DMS79 treated with DMSO at 0.1 percent for 48 hours (cell line): ENCODE measurements around the gene DIAPH3.
A peak's percentile ranks its signal among the peaks of the same experiment; 100 is the strongest.
"Not testable (repeated sequence)": the region's sequence is repeated elsewhere in the genome, so short reads cannot be mapped to it uniquely, and the experiment has no call there.

Source experiments
- DNase-seq: peaks from one replicate; lab custom pipeline; 2025; lab: John Stamatoyannopoulos, UW

Gene DIAPH3

GRCh38 chr13:60163478-60164233, at the start of gene DIAPH3:
Gene DIAPH3, minus strand, starts transcription at chr13:60163928. Its CDS starts 162 bp downstream, at chr13:60163766.
- peak; percentile 80 for DNase-seq

DNA sequence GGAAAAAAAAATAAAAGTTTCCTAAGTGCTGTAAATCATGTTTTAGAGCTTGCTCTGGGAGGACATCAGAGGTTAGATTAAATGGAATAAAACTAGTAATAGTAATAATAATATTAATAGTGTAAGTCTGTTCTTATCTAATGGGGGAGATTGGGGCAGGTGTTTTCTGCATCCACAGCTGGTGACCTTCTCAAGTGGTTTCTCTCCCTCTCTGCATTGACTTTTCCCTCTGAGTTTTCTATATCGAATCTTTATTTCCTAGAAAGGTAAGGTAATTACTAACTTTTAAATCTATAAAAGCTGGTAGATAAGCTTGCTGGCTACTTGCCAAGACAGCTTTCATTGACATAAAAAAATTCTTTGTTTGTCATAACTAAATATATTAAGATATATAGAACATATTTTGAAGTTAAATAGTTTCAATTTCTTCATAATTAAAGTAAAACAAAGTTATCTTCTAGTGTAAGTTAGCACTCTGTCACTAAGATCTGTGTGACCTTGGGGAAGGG, 49.6 kb upstream of the DIAPH3 start:
- no peak for DNase-seq

- DNase-seq, result no peak
Measured at GRCh38 chr13:60211548-60211947, 47.8 kb upstream of the DIAPH3 start.

GRCh38 chr13:60210510-60211330, 47.0 kb upstream of the DIAPH3 start:
- no peak for DNase-seq

- not testable (repeated sequence) for DNase-seq
Measured at GRCh38 chr13:60205499-60205898, 41.8 kb upstream of the DIAPH3 start.

- no peak for DNase-seq
Measured at GRCh38 chr13:60201286-60201685, 37.6 kb upstream of the DIAPH3 start.

DNA sequence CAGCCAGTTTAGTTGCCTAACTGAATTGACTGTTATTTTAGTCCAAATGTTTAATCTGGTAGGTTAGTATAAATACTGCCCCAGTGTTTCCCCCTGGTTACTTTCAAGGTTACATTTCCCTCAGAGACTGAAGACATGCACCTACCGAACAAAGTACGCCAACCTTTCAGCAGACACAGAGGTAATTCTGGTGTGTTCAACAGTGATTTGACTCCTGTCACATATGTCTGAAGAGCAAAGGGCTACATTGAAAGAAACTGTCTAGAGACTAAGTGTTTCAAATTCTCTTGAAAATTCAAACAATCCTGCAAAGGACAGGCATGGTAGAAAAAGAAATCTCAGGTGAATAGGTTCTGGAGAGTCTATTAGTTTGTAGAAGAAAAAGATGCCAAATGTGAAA, 32.2 kb upstream of the DIAPH3 start:
- not testable (repeated sequence) for DNase-seq

DNA sequence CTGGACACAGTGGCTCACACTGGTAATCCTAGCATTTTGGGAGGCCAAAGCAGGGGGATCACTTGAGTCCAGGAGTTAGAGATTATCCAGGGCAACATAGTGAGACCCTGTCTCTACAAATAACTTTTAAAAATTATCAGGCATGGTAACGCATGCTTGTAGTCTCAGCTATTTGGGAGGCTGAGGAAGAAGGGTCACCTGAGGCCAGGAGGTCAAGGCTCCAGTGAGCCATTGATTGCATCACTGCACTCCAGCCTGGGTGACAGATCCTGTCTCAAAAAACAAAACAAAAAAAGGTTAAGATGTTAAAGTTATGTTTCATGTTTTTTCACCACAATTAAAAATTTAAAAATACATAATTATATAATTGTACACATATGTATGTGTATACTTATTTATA, 19.2 kb upstream of the DIAPH3 start:
- no peak for DNase-seq

GRCh38 chr13:60178327-60178726, 14.6 kb upstream of the DIAPH3 start:
- no peak for DNase-seq

GRCh38 chr13:60175571-60175970, 11.8 kb upstream of the DIAPH3 start:
- DNase-seq, result no peak

GRCh38 chr13:60174113-60174512, 10.4 kb upstream of the DIAPH3 start:
- no peak for DNase-seq

DNA sequence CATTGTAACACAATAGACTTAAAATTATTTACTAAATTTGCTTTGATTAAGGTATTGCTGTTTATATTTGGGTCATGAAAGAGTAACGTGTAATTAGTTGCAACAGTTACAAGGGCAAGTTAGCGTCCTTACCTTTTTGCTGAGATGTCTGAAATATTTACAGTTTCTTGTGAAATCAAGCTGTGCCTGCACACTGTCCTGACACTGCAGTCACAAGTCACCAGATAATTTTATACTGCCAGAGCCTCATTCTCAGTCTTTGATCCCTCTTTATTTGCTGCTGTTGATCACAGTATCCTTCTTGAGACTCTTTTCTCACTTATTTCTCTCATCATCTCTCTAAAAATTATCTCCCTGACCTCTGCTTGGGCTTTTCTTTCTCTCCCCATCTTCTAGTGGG, 8.4 kb upstream of the DIAPH3 start:
- DNase-seq, result no peak

DNA sequence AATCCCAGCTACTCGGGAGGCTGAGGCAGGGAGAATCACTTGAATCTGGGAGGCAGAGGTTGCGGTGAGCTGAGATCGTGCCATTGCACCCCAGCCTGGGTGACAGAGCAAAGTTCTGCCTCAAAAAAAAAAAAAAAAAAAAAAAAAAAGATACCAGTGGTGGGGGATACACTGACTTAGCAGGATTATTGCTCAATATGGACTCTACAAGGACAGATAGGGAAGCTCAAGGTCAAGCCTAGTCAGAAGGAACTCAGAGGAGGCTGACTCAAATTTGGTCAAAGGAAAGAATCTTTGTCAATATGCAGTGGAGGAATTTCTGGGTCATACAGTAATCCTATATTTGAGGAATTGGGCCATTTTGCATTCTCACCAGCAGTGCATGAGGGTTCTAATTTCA, 6.7 kb upstream of the DIAPH3 start:
- no peak for DNase-seq

DNA sequence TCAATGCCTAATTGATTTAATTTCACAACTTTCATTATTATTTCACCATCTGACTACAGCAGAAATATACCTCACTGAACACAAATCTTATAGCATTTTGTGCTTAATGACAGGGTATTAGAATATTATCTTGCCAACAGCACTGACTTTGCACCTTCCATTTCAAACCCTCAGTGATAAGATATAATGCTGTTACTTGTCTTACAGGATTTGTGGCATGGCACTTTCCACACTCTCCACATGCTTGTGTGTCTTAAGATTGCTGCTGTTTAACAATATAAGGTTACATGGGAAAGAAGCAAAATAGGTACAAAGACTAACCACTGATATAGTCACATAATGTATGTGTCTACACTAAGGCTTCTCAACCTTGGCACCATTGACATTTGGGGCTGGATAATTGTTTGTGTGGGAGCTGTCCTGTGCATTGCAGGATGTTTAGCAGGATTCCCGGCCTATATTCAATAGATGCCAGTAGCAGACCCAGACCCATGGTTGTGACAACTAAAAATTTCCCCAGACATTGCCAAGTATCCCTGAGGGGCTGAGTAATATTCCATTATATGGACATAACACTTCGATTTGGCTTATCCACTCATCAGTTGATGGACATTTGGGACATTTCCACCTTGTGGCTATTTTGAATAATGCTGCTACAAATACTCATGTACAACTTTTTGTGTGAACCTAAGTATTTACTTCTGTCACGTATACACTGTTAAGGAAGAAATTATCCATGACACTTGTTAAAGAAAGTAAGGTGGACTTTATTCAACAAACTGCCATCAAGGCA, 5.7 kb upstream of the DIAPH3 start:
- no peak for DNase-seq

DNA sequence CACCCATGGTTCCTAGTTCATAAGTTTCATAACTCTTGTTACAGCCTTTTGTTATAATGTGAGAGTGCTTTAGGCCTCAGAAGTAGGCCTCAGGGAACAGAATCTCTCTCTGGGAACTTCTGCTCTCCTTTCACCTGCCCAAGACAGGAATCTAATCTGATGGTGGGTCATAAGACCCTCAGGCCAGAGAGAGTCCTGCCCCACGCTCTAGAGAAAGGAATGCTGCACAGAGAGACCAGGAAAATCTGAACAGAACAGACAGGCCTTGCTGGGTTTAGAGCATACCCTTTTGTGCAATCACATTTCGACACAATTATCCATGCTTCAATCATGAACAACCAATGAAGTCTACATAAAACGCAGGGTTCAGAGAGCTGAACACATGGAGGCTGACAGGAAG, 3.4 kb upstream of the DIAPH3 start:
- no peak for DNase-seq

GRCh38 chr13:60165391-60166099, 1.8 kb upstream of the DIAPH3 start:
- no peak for DNase-seq

DNA sequence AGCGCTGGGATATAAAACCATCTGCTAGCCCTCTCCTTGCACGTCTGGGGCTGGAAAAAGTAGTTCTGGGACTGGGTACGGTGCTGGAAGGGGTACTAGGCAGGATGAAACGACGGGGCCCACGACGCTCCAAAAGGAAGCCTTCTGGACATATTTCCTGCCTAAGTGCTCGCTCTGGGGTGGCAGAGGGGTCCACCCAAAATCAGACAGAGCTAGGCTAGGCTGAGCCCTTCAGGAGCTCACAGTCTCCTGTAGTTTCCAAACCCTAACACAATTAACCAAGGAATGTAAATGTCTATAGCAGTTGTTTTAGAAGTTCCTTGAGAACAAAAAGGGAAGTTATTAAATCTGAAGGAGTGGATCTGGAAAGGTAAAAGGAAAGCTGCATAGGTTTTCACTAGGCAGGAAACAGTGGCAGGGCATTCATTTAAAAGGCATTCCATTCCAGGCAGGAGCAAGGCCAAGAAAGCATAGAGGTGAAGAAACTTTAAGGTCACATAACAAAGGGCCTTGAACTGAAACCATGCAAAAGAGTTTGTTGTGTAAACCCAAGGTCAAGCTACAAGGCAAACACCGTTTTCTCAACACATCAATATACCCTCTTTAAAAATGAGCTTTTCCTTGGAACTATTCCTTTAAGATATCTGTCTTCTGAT, 634 bp upstream of the DIAPH3 start:
- DNase-seq, result peak; percentile 15

DNA sequence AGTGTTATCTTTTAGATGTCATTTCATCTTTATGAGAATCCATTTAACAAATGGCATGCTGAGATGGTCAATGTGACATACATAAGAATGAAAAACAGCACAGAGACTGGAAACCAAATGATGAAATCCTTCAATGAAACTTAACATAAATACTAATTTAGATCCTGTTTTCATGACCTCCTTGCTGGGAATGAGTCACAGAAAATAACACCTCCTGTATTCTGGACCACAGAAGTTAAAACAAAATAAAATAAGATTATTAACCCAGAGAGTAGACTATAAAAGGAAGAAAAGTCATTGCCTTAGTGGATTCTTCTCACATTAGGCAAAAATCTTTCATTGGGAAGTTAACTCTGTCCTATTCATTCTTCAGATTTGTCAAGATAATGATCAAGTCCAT, 1.6 kb downstream of the DIAPH3 start:
- no peak for DNase-seq

DNA sequence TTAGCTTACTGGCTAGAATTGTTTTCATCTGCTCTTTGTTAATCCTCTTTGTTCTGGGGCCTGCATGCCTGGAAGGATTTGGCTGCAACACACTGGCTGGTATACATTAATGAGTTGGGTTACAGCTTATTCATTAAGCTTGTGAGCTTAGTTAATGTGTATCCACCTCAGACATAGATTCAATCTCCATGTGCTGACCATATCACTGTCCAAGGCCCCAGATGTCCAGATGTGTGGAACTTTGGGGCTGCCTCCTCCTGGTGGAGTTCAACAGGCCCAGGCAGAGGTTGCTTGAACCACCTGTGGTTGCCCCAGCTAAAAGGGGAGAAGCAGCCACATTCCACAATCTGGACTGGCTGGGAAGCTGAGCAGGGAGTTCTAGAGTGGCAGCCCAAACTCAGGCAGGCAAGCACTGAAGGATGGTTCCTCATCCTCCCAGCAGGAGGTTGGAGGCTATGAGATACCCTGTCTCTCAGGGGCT, 5.4 kb downstream of the DIAPH3 start:
- DNase-seq, result no peak

GRCh38 chr13:60155978-60156377, 7.8 kb downstream of the DIAPH3 start:
- DNase-seq, result no peak

DNA sequence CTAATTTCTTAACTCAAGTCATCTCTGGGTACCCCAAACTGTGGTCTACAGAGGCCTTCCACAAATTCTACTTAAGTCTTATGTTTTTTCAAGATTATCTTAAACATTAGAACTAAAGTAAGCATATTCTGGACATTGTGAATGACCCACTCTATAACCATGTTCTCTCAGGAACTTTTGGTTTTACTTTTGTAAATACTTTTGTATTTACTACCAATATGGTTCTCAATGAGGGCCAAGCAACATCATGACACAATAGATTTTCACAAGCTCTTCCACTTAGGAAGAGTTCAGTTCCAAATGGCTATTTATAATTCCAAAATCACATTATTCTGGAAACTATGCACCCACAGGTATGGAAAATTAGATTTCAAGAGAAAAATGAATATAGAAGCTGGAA, 10.8 kb downstream of the DIAPH3 start:
- DNase-seq, result no peak
